K562 (cell line): ENCODE data around the gene TMEM33. TPM values are rescaled to one million over a fixed set of nuclear protein-coding genes. Genes with fewer than 3 reads are reported as not detected.

Experiments used
- CBX3 ChIP-seq, 2 experiments: IDR thresholded peaks; 1 replicate in 1 of 2; 2 replicates in 1 of 2; pipeline ENCODE4 v1.6.1; 2012; ENCODE audit warnings: inconsistent platforms in 2 of 2, low read length in 2 of 2, borderline replicate concordance in 1 of 2, control low read depth in 1 of 2
- DIDO1 ChIP-seq: fragments of 450-650 bp; IDR thresholded peaks from 2 replicates; pipeline ENCODE4 v1.6.1; 2016; ENCODE audit warnings: low read depth, missing biosample characterization, missing genetic modification characterization
- E2F3 ChIP-seq: fragments of 250-450 bp; sonication (Bioruptor Pico); IDR thresholded peaks from 2 replicates; pipeline ENCODE4 v1.4.0; 2020; ENCODE audit warnings: mild to moderate bottlenecking
- FIP1L1 ChIP-seq: fragments of 200-400 bp; formaldehyde crosslinking; IDR thresholded peaks from 2 replicates; pipeline ENCODE4 v1.6.1; 2018; ENCODE audit warnings: mild to moderate bottlenecking, low read depth, low read length; ENCODE audit not compliant: poor library complexity, severe bottlenecking
- IFI16 ChIP-seq: fragments of 250-450 bp; sonication (Bioruptor Pico); IDR thresholded peaks from 2 replicates; pipeline ENCODE4 v2.1.2; 2022; ENCODE audit warnings: mild to moderate bottlenecking, inconsistent platforms
- MAZ ChIP-seq, 2 experiments: fragments of 450-650 bp in 1 of 2; sonication (generic) in 1 of 2; formaldehyde crosslinking; IDR thresholded peaks in 1 of 2; conservative IDR thresholded peaks in 1 of 2; 2 replicates each; pipeline versions ENCODE4 v1.4.0 to v1.5.0; 2020; ENCODE audit warnings: mild to moderate bottlenecking in 1 of 2, missing genetic modification reagents in 1 of 2
- MTA3 ChIP-seq: fragments of 450-650 bp; formaldehyde crosslinking; IDR thresholded peaks from 2 replicates; pipeline ENCODE4 v1.6.1; 2017; ENCODE audit warnings: mild to moderate bottlenecking, borderline replicate concordance
- NFE2 ChIP-seq: IDR thresholded peaks from 2 replicates; pipeline ENCODE4 v1.6.1; 2014; ENCODE audit warnings: antibody characterized with exemption, low read depth
- SAP30 ChIP-seq: fragments of 200-600 bp; sonication (generic); IDR thresholded peaks from 2 replicates; pipeline ENCODE4 v1.6.1; 2012; ENCODE audit warnings: borderline replicate concordance, low read depth, mild to moderate bottlenecking, moderate library complexity, low read length, control low read depth, inconsistent platforms; ENCODE audit not compliant: insufficient read depth, poor library complexity, severe bottlenecking
- SIN3B ChIP-seq: fragments of 450-650 bp; IDR thresholded peaks from 2 replicates; pipeline ENCODE4 v1.6.1; 2017; ENCODE audit warnings: low read depth, mild to moderate bottlenecking, moderate library complexity
- TBL1XR1 ChIP-seq, 2 experiments: IDR thresholded peaks; 2 replicates each; pipeline ENCODE4 v1.6.1; 2012; ENCODE audit warnings: improper control_type of control experiment in 2 of 2, low read length in 2 of 2, mild to moderate bottlenecking in 1 of 2
- TCF7 ChIP-seq: sonication (generic); IDR thresholded peaks from 2 replicates; pipeline ENCODE4 v1.6.1; 2016; ENCODE audit warnings: antibody characterized with exemption, borderline replicate concordance
- polyA plus RNA-seq, 8 experiments: library from polyadenylated mRNA; depleted of rRNA in 4 of 8; stranded (reverse) in 5 of 8; unstranded in 3 of 8; fragments of >200 nt; fragmentation: Nextera tagmentation in 2 of 8; fragmentation: Illumina TruSeq in 1 of 8; extraction: Ambion mirVana in 2 of 8; extraction: Trizol in 1 of 8; gene quantifications; 2 replicates each; pipeline versions ENCODE4 v1.2.1 to v1.2.3, GENCODE V29; 2011 to 2014; ENCODE audit warnings: inconsistent platforms in 1 of 8, missing spikeins in 1 of 8
- total RNA-seq, 7 experiments: library from RNA; depleted of rRNA in 6 of 7; stranded (reverse); fragments of >200 nt in 6 of 7; fragmentation: Illumina TruSeq in 2 of 7; extraction: Trizol in 2 of 7; gene quantifications; 2 replicates each; pipeline versions ENCODE4 v1.2.1 to v1.2.3, GENCODE V29; 2011 to 2021; ENCODE audit warnings: low replicate concordance in 1 of 7
- TF ChIP-seq, protein P1 (sequence below): sonication (generic); formaldehyde crosslinking; IDR thresholded peaks from 2 replicates; pipeline ENCODE4 v1.8.1; 2023; ENCODE audit warnings: mild to moderate bottlenecking, missing genetic modification reagents
- TF ChIP-seq, protein P2 (sequence below): fragments of 450-650 bp; IDR thresholded peaks from 2 replicates; pipeline ENCODE4 v1.6.1; 2016; ENCODE audit warnings: borderline replicate concordance
- TF ChIP-seq, protein P3 (sequence below), 2 experiments: fragments of 450-650 bp in 1 of 2; sonication (generic) in 1 of 2; formaldehyde crosslinking in 1 of 2; IDR thresholded peaks in 1 of 2; conservative IDR thresholded peaks in 1 of 2; 2 replicates each; pipeline versions ENCODE4 v1.6.1 to v1.8.1; 2016 to 2023; ENCODE audit warnings: mild to moderate bottlenecking in 2 of 2, moderate library complexity in 2 of 2, inconsistent platforms in 1 of 2, missing genetic modification reagents in 1 of 2
- TF ChIP-seq, protein P4 (sequence below), 3 experiments: fragments of 200-800 bp in 1 of 3; fragments of 250-450 bp in 1 of 3; fragments of 450-650 bp in 1 of 3; sonication (Bioruptor Pico) in 1 of 3; sonication (Bioruptor generic) in 1 of 3; formaldehyde crosslinking in 1 of 3; IDR thresholded peaks; 2 replicates each; pipeline versions ENCODE4 v1.6.1 to v1.8.0; 2016 to 2022; ENCODE audit warnings: mild to moderate bottlenecking in 2 of 3, missing genetic modification characterization in 2 of 3, missing compliant biosample characterization in 1 of 3, moderate library complexity in 1 of 3

Gene TMEM33
- total and polyA plus RNA-seq, 9 of the 15 experiments (the other 6 are each of a cell fraction or from before 2014, with no cell fraction given): 16.8 to 85.9 (median 67.9) TPM

DNA sequence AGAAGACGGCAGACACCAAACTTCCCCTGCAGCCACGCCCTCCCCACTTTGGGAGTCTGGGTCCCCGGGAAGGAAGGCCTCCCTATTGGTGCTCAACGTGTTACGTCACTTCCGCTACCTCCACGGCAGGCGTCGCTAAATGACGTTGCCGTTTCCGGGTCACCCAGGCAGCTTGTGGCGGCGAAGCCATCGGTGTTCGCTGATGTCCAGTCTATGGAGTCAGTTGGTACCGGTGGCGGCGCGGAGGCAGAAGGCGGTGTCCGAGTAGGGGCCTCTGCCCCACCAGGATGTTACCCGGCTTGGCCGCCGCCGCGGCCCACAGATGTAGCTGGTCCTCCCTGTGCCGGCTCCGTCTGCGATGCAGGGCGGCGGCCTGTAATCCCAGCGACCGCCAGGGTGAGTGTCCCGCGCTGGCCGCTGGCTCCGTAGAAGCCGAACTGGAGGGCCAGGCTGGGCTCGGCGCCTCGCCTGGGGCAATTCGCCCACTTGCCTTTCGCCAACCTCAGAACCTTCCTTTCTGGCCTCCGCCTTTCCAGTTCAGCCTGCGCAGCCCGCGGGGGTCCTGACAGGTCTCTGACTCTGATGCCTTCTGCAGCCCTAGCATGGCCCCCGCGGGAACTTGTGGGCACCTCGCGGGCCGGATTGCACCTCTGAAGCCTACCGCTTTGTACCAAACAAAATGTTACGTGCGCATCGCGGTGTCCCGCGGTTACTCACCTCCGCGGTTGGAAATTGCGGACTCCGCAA, 55.3 kb downstream of the TMEM33 start, which contains the start of gene SLC30A9 (continued):
- TF ChIP-seq MAZ (CRISPR knock-in tag; conservative IDR thresholded peaks at IDR 0.05 in 1 of 2, IDR thresholded peaks at IDR 0.05 in 1 of 2): peak in 1 of 2 experiments; percentile 61
- TF ChIP-seq NFE2: peak; percentile 39
- 0 out of 2 replicates have a peak, but pooled peaks have one; percentile 21 for TF ChIP-seq TCF7
- TF ChIP-seq DIDO1 (tag): peak; percentile 77
- peak; percentile 58 for TF ChIP-seq FIP1L1
- peak; percentile 75 for TF ChIP-seq SAP30
- TF ChIP-seq, protein P1, sequence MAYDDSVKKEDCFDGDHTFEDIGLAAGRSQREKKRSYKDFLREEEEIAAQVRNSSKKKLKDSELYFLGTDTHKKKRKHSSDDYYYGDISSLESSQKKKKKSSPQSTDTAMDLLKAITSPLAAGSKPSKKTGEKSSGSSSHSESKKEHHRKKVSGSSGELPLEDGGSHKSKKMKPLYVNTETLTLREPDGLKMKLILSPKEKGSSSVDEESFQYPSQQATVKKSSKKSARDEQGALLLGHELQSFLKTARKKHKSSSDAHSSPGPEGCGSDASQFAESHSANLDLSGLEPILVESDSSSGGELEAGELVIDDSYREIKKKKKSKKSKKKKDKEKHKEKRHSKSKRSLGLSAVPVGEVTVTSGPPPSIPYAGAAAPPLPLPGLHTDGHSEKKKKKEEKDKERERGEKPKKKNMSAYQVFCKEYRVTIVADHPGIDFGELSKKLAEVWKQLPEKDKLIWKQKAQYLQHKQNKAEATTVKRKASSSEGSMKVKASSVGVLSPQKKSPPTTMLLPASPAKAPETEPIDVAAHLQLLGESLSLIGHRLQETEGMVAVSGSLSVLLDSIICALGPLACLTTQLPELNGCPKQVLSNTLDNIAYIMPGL: peak; percentile 60; the same call in 1 of the 2 replicates
- peak; percentile 88 for TF ChIP-seq SIN3B
- TF ChIP-seq, protein P2, sequence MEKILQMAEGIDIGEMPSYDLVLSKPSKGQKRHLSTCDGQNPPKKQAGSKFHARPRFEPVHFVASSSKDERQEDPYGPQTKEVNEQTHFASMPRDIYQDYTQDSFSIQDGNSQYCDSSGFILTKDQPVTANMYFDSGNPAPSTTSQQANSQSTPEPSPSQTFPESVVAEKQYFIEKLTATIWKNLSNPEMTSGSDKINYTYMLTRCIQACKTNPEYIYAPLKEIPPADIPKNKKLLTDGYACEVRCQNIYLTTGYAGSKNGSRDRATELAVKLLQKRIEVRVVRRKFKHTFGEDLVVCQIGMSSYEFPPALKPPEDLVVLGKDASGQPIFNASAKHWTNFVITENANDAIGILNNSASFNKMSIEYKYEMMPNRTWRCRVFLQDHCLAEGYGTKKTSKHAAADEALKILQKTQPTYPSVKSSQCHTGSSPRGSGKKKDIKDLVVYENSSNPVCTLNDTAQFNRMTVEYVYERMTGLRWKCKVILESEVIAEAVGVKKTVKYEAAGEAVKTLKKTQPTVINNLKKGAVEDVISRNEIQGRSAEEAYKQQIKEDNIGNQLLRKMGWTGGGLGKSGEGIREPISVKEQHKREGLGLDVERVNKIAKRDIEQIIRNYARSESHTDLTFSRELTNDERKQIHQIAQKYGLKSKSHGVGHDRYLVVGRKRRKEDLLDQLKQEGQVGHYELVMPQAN: peak; percentile 66; the same call in 1 of the 2 replicates
- peak; percentile 53; the same call in 1 of the 2 replicates for TF ChIP-seq E2F3
- peak; percentile 63; the same call in 1 of the 2 replicates for TF ChIP-seq MTA3
- TF ChIP-seq, protein P3, sequence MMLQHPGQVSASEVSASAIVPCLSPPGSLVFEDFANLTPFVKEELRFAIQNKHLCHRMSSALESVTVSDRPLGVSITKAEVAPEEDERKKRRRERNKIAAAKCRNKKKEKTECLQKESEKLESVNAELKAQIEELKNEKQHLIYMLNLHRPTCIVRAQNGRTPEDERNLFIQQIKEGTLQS (IDR thresholded peaks at IDR 0.05): peak; percentile 94
- TF ChIP-seq, protein P3 (CRISPR knock-in tag; conservative IDR thresholded peaks at IDR 0.05): no peak
- TF ChIP-seq IFI16: no peak
- TF ChIP-seq, protein P4, sequence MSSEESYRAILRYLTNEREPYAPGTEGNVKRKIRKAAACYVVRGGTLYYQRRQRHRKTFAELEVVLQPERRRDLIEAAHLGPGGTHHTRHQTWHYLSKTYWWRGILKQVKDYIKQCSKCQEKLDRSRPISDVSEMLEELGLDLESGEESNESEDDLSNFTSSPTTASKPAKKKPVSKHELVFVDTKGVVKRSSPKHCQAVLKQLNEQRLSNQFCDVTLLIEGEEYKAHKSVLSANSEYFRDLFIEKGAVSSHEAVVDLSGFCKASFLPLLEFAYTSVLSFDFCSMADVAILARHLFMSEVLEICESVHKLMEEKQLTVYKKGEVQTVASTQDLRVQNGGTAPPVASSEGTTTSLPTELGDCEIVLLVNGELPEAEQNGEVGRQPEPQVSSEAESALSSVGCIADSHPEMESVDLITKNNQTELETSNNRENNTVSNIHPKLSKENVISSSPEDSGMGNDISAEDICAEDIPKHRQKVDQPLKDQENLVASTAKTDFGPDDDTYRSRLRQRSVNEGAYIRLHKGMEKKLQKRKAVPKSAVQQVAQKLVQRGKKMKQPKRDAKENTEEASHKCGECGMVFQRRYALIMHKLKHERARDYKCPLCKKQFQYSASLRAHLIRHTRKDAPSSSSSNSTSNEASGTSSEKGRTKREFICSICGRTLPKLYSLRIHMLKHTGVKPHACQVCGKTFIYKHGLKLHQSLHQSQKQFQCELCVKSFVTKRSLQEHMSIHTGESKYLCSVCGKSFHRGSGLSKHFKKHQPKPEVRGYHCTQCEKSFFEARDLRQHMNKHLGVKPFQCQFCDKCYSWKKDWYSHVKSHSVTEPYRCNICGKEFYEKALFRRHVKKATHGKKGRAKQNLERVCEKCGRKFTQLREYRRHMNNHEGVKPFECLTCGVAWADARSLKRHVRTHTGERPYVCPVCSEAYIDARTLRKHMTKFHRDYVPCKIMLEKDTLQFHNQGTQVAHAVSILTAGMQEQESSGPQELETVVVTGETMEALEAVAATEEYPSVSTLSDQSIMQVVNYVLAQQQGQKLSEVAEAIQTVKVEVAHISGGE (CRISPR knock-in tag; IDR thresholded peaks at IDR 0.05): peak in 1 of 3 experiments; percentile 67; a peak in 3 of 6 replicates
- TF ChIP-seq CBX3 (IDR thresholded peaks at IDR 0.05; ENCODE audit: borderline replicate concordance in 1 of 2, low read length in 2 of 2): peak in 1 of 2 experiments; percentile 52; a peak in 1 of 3 replicates
- peak in 1 of 2 experiments; percentile 64; a peak in 2 of 4 replicates for TF ChIP-seq TBL1XR1 (IDR thresholded peaks at IDR 0.05; ENCODE audit: low read length in 2 of 2)
